SH-SY5Y (cell line): ENCODE results near the gene SF3B6.

Experiments
- GATA2 ChIP-seq: IDR thresholded peaks from 2 replicates; pipeline ENCODE4 v1.6.1; 2011; ENCODE audit warnings: mild to moderate bottlenecking, low read depth, low read length
- GATA3 ChIP-seq: IDR thresholded peaks from 2 replicates; pipeline ENCODE4 v1.6.1; 2011; ENCODE audit warnings: low read depth, mild to moderate bottlenecking, low read length, moderate library complexity

DNA sequence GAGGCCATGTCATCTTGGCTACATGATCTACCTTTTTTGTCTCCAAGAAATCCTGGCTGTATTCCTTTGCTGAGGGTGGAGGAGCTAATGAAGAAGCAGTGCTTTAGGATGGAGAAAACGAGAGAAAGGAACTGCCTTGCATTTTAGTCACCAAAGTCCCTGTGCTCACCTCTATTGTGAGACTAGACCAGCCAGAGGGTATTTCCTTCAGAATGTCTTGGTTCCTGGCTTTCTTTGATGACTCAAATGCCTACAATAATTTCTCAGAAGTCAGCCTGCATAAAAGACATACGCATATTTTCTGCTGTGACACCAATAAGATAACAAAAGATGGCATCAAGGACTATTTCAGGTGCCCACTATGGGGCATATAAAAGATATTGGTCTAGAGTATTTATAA is 10.8 kb downstream of the SF3B6 start:
- no peak for TF ChIP-seq GATA2
- no peak for TF ChIP-seq GATA3
